ENCODE measurements around the gene SLC12A3.

The SLC12A3 gene

GRCh38 chr16:56895813-56896212 is 30.8 kb downstream of the SLC12A3 start:
- no peak for DNase-seq

DNA sequence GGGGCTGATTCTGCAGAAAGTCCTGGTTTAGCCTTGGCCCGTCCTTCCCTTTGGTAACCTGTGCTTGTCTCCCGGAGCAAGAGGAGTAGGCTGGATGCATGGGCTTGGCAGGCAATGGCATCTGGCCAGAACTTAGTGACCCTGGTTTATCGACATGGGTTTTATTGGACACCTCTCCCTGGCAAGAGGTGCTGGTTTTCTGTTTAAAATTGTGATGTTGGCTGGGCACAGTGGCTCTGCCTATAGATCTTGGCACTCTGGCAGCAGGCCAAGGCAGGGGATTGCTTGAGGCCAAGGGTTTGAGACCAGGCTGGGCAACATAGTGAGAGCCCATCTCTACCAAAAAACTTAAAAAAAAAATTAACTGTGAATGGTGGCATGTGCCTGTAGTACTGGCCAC is 31.2 kb downstream of the SLC12A3 start:
- DNase-seq: no peak

GRCh38 chr16:56897026-56897799 is 32.2 kb downstream of the SLC12A3 start:
- no peak for DNase-seq

- DNase-seq: no peak
These were observed 33.8 kb downstream of the SLC12A3 start for GRCh38 chr16:56898847-56899246.

DNA sequence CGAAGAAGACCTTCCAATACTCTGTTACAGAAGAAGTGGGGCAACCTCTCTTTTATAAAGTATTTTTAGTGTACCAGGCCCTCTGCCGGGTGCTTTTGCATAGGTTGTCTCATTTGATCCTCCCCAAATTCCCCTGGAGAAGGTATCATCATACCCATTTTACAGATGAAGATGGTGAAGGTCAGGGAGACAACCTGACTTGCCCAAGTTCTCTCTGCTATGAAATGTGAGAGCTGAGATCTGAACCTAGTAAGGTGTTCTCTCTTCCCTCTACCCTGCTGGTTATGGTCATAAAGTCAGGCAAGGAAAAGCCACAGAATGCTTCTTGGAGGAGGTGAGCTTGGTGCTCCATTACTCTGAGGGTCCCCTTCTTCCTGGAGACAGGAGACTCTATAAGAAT is 38.9 kb downstream of the SLC12A3 start:
- DNase-seq: no peak

DNA sequence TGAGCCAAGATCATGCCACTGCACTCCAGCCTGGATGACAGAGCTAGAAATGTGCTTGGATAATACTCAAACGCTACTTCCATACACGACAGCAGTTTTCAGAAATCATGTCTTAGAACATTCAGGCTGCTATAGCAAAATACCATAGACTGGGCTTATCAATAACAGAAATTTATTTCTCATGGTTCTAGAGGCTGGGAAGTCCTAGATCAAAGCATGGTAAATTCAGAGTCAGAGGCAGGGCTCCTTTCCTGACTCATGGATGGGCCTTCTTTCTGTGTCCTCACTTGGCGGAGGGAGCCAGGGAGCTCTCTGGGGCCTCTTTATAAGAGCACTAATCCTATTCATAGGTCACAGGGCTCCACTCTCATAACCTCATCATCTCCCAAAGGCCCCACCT is 42.4 kb downstream of the SLC12A3 start:
- no peak for DNase-seq

GRCh38 chr16:56909527-56909979 is 44.5 kb downstream of the SLC12A3 start:
- no peak for DNase-seq

DNA sequence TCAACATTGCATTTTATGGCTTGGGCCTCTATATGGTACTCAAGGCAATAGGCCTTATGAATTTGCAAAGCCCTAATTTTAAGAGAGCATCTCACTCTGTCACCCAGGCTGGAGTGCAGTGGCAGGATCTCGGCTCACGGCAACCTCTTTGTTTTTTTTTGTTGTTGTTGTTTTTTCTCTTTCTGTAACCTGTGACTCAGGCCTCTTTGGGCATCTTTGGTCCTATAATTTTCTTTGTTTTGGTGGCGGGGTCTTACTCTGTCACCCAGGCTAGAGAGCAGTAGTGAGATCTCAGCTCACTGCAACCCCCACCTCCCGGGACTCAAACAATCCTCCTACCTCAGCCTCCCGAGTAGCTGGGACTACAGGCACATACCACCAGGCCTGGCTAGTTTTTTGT is 45.1 kb downstream of the SLC12A3 start:
- DNase-seq: no peak

- no peak for DNase-seq
These were observed 45.9 kb downstream of the SLC12A3 start for GRCh38 chr16:56910654-56911539.

- DNase-seq: no peak
These were observed 47.0 kb downstream of the SLC12A3 start for GRCh38 chr16:56911771-56912571.

DNA sequence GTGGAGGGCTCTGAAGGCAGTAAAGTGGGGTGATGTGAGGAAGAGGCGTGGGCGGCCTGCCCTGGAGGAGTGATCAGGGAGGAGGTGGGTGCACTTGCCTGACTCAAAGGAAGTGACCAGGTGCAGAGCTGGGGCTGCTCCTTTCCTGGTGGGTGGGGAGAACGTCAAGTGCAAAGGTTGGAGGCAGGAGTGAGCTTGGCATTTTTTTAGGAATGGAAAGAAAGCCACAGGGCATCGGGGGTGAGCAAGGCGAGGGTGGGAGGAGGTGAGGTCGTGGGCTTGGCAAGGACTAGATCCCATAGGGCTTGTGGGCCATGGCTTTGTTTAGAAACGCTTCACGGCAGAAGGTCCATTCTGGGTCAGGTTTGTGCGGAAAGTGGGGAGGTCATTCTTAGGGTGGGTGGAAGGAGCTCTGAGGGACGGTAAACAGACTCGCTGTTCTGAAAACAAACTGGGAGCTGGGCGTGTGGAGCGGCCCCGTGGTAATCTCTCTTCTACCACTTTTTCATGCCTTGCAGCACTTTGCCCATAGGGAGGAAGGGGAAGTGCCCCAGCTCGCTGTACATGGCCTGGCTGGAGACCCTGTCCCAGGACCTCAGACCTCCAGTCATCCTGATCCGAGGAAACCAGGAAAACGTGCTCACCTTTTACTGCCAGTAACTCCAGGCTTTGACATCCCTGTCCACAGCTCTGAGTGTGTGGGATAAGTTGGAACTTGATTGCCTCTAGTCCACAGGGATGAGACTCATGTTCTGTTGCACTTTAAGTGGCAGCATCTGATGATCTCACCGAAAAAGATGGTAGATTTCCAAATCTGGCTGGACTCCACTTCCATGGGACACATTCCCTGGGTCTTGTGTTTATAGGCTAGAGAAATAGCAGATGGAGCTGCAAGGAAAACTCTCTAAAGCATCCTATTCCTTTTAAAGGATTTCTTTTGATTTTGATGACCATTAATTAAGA is 48.0 kb downstream of the SLC12A3 start:
- DNase-seq: no peak

DNA sequence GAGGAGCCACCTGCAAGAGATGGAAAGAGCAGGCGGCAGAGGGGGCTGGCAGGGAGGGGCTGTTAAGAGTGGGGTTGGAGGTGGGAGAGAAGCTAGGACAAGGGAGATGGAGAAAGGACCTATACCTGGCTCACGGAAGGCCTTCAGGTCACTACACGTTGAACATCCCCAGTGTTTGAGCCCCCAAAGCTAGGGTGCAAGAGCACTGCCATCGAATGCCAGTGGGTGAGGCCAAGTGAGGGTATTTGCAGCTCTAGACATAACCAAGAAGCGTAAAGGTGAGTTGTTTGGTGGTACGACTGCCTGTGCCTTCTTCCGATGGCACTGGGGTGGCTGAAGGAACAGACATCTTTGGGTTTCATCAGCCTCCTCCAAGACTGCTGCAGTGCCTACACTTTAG is 49.9 kb downstream of the SLC12A3 start:
- no peak for DNase-seq

GRCh38 chr16:56915336-56916119 is 50.5 kb downstream of the SLC12A3 start:
- DNase-seq: no peak

DNA sequence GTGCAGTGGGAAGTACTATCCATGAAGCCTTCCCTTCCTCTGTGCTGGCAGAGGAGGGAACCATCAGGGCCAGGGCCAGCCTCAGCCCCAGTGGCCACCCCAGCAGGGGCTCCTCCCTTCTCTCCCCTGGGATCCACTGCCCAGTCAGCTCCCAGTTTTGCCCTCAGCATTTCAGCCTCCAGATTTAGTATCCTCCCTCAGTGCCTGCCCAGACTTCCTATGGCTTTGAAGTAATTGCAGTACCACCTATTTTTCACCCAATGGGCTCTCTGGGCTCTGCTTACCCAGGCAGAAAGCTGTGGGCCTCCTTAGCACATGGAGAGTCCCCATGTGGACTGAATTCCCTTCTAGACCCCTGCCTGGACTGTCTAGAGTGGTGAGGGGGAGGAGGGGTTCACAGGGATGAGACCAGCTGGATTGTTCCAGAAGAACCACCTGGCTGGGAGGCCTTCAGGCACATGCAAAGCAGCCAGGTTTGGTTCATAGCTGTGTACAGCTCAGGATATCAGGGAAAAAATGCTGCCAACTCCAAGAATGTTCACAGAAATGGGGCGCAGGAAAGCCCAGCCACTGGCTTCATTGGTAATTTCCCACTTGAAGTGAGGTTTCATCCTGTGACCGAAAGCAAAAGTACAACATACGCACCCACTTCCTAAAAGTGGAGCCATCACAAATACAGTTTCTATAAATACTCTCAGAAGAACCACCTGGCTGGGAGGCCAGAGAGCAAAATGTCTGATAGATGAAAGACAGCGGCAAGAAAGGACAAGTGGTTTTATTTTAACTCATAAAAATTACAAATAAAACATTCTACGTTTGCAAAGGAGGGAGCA is 51.8 kb downstream of the SLC12A3 start:
- no peak for DNase-seq

GRCh38 chr16:56918467-56919012 is 53.5 kb downstream of the SLC12A3 start:
- DNase-seq: no peak

- DNase-seq: no peak
These were observed 54.2 kb downstream of the SLC12A3 start for GRCh38 chr16:56919099-56919800.

DNA sequence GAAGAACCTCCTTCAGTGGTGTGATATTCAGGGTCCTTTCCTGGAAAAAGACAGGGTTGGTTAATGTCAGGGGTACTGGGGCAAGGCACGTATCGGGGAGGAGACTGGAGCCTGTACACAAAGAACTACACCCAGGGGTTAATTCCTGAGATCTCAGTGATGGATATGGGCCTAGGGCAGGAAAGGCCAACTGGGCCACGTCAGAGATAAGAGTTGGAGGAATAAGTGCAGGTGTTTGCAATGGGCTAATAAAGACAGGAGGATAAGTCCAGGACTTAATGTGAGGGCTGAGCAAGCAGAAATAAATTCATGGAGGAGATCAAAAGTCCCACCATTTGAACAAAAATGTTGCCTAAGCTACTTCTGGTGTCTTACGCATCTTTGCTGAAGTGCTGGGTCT is 56.6 kb downstream of the SLC12A3 start:
- no peak for DNase-seq

DNA sequence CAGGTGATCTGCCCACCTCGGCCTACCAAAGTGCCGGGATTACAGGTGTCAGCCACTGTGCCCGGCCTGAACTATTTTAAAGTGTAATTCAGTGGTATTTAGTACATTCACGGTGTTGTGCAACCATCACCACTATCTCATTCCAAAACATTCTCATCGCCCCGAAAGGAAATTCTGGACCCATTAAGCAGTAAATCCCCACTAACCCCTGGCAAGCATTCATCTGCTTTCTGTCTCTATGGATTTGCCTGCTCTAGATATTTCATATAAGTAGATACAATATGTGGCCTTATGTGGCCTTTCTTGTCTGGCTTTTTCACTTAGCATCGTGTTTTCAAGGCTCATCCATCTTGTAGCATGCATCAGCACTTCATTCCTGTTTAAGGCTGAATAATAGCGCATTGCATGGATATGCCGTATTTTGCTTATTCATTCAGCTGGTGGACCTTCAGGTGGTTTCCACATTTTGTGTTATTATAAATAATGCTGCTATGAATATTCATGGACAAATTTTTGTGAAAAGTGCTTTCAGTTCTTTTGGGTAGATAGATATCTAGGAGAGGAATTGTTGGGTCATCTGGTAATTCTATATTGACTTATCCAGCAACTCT is 58.6 kb downstream of the SLC12A3 start:
- no peak for DNase-seq

GRCh38 chr16:56927471-56927870 is 62.5 kb downstream of the SLC12A3 start:
- DNase-seq: no peak
